Measurements from ENCODE around the gene GALM. TPM values are rescaled to one million over a fixed set of nuclear protein-coding genes. Genes with fewer than 3 reads are reported as not detected.

The GALM gene
- total RNA-seq, 1 experiment from 2014 or later: 48.7 TPM

DNA sequence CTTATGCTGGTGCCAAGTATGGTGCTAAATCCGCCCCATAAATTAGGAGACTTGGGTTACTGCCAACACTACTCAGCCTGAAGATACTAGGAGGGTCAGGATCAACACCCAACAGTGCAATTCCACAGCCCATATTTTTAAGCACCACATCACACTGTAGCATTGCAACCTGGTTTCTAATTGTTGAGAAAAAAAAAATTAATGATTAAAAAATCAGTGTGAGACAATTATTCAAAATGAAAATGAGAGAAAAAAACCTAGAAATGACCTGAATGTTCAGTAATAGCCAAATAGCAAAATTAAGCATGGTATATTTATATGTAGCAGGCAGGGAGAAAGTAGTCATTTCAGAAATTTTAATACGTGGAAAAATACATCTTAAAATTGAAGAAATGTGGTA, 33.9 kb upstream of the GALM start:
- Histone ChIP-seq H3K4me1 (peaks cover 13% of the 10 kb centered on the region; the same call in 1 of the 2 replicates), H3K9me3 (peaks cover 3% of the 10 kb centered on the region; the same call in 1 of the 2 replicates), H3K4me3 (ENCODE audit: low read depth, low read length) (no peak overlapping the region), H3K36me3 (ENCODE audit: control insufficient read depth, insufficient read depth, low read length) (no peaks in the 10 kb centered on the region), H3K27me3 (replicated peaks; ENCODE audit: control insufficient read depth, insufficient read depth, low read length) (no peaks in the 10 kb centered on the region)
- no peak overlapping the region for H3K27ac Mint-ChIP-seq (ENCODE audit: unreplicated experiment)
- TF ChIP-seq, protein P1, sequence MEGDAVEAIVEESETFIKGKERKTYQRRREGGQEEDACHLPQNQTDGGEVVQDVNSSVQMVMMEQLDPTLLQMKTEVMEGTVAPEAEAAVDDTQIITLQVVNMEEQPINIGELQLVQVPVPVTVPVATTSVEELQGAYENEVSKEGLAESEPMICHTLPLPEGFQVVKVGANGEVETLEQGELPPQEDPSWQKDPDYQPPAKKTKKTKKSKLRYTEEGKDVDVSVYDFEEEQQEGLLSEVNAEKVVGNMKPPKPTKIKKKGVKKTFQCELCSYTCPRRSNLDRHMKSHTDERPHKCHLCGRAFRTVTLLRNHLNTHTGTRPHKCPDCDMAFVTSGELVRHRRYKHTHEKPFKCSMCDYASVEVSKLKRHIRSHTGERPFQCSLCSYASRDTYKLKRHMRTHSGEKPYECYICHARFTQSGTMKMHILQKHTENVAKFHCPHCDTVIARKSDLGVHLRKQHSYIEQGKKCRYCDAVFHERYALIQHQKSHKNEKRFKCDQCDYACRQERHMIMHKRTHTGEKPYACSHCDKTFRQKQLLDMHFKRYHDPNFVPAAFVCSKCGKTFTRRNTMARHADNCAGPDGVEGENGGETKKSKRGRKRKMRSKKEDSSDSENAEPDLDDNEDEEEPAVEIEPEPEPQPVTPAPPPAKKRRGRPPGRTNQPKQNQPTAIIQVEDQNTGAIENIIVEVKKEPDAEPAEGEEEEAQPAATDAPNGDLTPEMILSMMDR (IDR thresholded peaks at IDR 0.05; ENCODE audit: insufficient read depth in 1 of 2, low read depth in 1 of 2, low read length in 1 of 2, severe bottlenecking in 1 of 2, unreplicated experiment in 1 of 2): no peak
- ChIA-PET CTCF (no interaction called here), POLR2A (no interaction called here)
- intact Hi-C loops (cut with micrococcal nuclease; ENCODE audit: unreplicated experiment): no loop called here
- H3K36me3 Mint-ChIP-seq (ENCODE audit: insufficient read depth, unreplicated experiment): no peaks in the 10 kb centered on the region
- no peak for DNase-seq
- peaks cover 10% of the 10 kb centered on the region for H3K9me3 Mint-ChIP-seq (ENCODE audit: unreplicated experiment)
- no peak overlapping the region for H3K4me3 Mint-ChIP-seq (ENCODE audit: unreplicated experiment)
- no peaks in the 10 kb centered on the region for H3K27me3 Mint-ChIP-seq (ENCODE audit: insufficient read depth, unreplicated experiment)
- BruUV-seq (replicated peaks): no TSS peak
- peaks cover 8% of the 10 kb centered on the region for H3K4me1 Mint-ChIP-seq (ENCODE audit: low read depth, unreplicated experiment)

DNA sequence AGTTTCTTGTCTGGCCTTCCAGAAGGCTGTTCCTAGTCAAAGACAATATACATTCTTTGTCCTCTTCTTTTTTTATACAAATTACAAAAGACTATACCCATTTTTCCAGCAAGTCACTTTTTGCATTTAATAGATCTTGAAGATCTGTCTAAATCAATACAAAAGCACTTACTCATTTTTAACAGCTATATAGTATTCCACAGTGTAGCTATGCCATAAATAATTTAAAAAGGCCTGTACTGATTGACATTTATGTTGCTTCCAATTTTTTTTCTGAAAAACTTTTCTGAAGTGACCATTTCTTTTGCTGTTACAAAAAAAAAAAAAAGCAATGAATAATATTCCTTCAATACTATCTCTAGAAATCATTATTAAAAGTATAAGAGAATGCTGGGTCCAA, 32.9 kb upstream of the GALM start:
- Mint-ChIP-seq H3K27me3 (ENCODE audit: insufficient read depth, unreplicated experiment) (no peaks in the 10 kb centered on the region), H3K27ac (ENCODE audit: unreplicated experiment) (no peak overlapping the region), H3K4me3 (ENCODE audit: unreplicated experiment) (no peak overlapping the region), H3K9me3 (ENCODE audit: unreplicated experiment) (peaks cover 10% of the 10 kb centered on the region), H3K36me3 (ENCODE audit: insufficient read depth, unreplicated experiment) (no peaks in the 10 kb centered on the region), H3K4me1 (ENCODE audit: low read depth, unreplicated experiment) (no peaks in the 10 kb centered on the region)
- Histone ChIP-seq H3K27me3 (replicated peaks; ENCODE audit: control insufficient read depth, insufficient read depth, low read length) (no peaks in the 10 kb centered on the region), H3K4me1 (peaks cover 3% of the 10 kb centered on the region; the same call in 1 of the 2 replicates), H3K36me3 (ENCODE audit: control insufficient read depth, insufficient read depth, low read length) (no peaks in the 10 kb centered on the region), H3K4me3 (ENCODE audit: low read depth, low read length) (no peak overlapping the region), H3K9me3 (peaks cover 3% of the 10 kb centered on the region; the same call in 1 of the 2 replicates)
- no peak for DNase-seq
- ChIA-PET CTCF (no interaction called here), POLR2A (no interaction called here)
- TF ChIP-seq, protein P1 (IDR thresholded peaks at IDR 0.05; ENCODE audit: insufficient read depth in 1 of 2, low read depth in 1 of 2, low read length in 1 of 2, severe bottlenecking in 1 of 2, unreplicated experiment in 1 of 2): no peak
- intact Hi-C loops (cut with micrococcal nuclease; ENCODE audit: unreplicated experiment): no loop called here
- no TSS peak for BruUV-seq (replicated peaks)

DNA sequence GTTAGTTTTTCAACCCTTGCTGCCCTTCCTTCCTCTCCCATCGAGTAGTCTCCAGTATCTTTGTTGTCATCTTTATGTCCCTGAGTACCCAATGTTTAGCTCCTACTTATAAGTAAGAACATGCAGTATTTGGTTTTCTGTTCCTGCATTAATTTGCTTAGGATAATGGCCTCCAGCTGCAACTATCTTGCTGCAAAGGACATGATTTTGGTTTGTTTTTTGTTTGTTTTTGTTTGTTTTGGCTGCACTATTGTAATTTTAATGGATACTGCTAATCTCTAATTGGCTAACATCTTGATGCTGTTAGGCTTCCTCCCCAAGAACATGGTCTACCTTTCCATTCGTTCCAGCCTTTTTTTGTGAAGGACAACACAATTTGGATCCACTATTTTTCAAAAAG, 32.0 kb upstream of the GALM start:
- no peak overlapping the region for H3K4me3 Mint-ChIP-seq (ENCODE audit: unreplicated experiment)
- BruUV-seq (replicated peaks): no TSS peak
- CTCF ChIA-PET: no interaction called here

More for the DNA sequence above, 32.0 kb upstream of the GALM start:
- no peaks in the 10 kb centered on the region for H3K4me1 ChIP-seq
- H3K4me3 ChIP-seq (ENCODE audit: low read depth, low read length): no peak overlapping the region
- no peaks in the 10 kb centered on the region for H3K36me3 Mint-ChIP-seq (ENCODE audit: insufficient read depth, unreplicated experiment)
- H3K27me3 ChIP-seq (replicated peaks; ENCODE audit: control insufficient read depth, insufficient read depth, low read length): no peaks in the 10 kb centered on the region
- DNase-seq: no peak
- H3K9me3 Mint-ChIP-seq (ENCODE audit: unreplicated experiment): peaks cover 10% of the 10 kb centered on the region
- TF ChIP-seq, protein P1 (IDR thresholded peaks at IDR 0.05; ENCODE audit: insufficient read depth in 1 of 2, low read depth in 1 of 2, low read length in 1 of 2, severe bottlenecking in 1 of 2, unreplicated experiment in 1 of 2): no peak
- POLR2A ChIA-PET: no interaction called here
- H3K27me3 Mint-ChIP-seq (ENCODE audit: insufficient read depth, unreplicated experiment): no peaks in the 10 kb centered on the region
- H3K4me1 Mint-ChIP-seq (ENCODE audit: low read depth, unreplicated experiment): no peaks in the 10 kb centered on the region
- intact Hi-C loops (cut with micrococcal nuclease; ENCODE audit: unreplicated experiment): no loop called here
- H3K9me3 ChIP-seq: peaks cover 3% of the 10 kb centered on the region; the same call in 1 of the 2 replicates
- no peak overlapping the region for H3K27ac Mint-ChIP-seq (ENCODE audit: unreplicated experiment)
- H3K36me3 ChIP-seq (ENCODE audit: control insufficient read depth, insufficient read depth, low read length): no peaks in the 10 kb centered on the region
